ENCODE results near the gene PHF12. TPM values are rescaled to one million over a fixed set of nuclear protein-coding genes. Genes with fewer than 3 reads are reported as not detected.

The PHF12 gene
- total RNA-seq, 1 experiment from 2014 or later: 35.7 TPM

DNA sequence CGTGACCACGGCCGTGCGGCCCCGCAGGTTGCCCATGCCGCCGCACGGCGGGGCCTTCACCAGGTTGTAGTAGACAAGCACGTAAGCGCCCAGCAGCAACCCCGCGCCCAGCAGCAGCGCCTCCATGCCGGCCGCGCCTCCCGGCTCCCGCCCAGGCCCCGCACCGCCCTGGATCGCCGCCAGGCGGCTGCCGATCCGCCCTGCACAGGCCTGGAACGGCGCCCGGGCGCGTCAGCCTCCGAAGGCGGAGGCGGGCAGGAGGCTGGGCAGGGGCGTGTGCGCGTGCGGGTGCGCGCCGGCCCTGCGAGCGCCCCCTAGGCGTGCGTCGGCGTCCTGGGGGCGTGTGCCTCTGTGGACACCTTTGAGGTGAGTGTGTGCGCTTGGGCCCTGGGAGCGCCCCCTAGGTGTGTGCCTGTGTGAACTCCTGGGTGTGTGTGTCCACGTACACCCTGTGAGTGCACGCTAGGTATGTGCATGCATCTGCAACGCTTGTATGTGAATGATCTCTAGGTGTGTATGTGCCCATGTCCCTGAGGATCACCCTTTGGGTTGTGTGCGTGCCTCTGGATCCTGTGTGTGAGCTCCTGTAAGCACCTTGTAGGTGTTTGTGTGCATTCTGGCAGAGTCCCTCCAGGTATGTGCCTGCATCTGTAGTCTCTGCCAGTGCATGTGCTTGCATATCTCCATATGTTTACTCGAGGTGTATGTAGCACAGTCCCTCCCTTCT lies 48.3 kb downstream of the PHF12 start, which contains the start of gene DHRS13:
TSS of gene DHRS13 (minus strand) at position 261 of the 727 bp plus-strand sequence. CDS start at position 126, 135 bp downstream.
- H3K9me2 ChIP-seq (ENCODE audit: insufficient read depth): no peaks in the 10 kb centered on the region
- ChIA-PET RAD21 (ENCODE audit: low non-redundant PET in 1 of 2, low total read pairs in 2 of 2, uncharacterized antibody in 2 of 2, unreplicated experiment in 2 of 2) (interaction anchor here in 1 of 2 experiments (1.3 kb wide), 1 partner anchor 176 kb away, joined by 3 read pairs; the partner anchor contains the start of gene TLCD1), CTCF (interaction anchor here (1.3 to 1.6 kb wide), 3 partner anchors 24 to 176 kb away, joined by 3 to 6 read pairs (median 5); no protein-coding TSS in a partner anchor), POLR2A (no interaction called here)
- BruUV-seq (replicated peaks): no TSS peak
- H3K27ac ChIP-seq (ENCODE audit: low read depth, low read length): peak within 1 kb of the TSS; percentile 69
- H3K79me2 ChIP-seq (ENCODE audit: insufficient read depth, low read length): no peaks in the 10 kb centered on the region
- DNase-seq (ENCODE audit: low read depth, low spot score) (peak; percentile 91), ATAC-seq (peak; percentile 95)
- H3K4me2 ChIP-seq (ENCODE audit: low read length): peak within 1 kb of the TSS; percentile 87
- no peak within 1 kb of the TSS for H2AFZ ChIP-seq (ENCODE audit: low read depth, low read length, poor library complexity, severe bottlenecking)
- no peaks in the 10 kb centered on the region for H4K20me1 ChIP-seq (ENCODE audit: insufficient read depth)
- no peaks in the 10 kb centered on the region for H3K27me3 ChIP-seq (ENCODE audit: insufficient read depth, low read length)
- peaks cover 10 to 14% of the 10 kb centered on the region in 2 experiments; a peak in 2 of 4 replicates for H3K36me3 ChIP-seq (ENCODE audit: control insufficient read depth in 1 of 2, insufficient read depth in 2 of 2, low read length in 2 of 2)
- H3K4me1 ChIP-seq (ENCODE audit: control insufficient read depth in 1 of 2, insufficient read depth in 2 of 2, low read length in 2 of 2): peaks cover 11 to 22% of the 10 kb centered on the region in 2 experiments; a peak in 3 of 4 replicates
- H3K4me3 ChIP-seq (replicated peaks in 1 of 2; ENCODE audit: low read depth in 1 of 2, low read length in 2 of 2): peak within 1 kb of the TSS; percentile 70 to 84
- intact Hi-C loops (cut with micrococcal nuclease): loop anchor here (1.0 to 10.0 kb wide), 4 partner anchors 48 to 258 kb away; partner anchors contain the start of genes BLTP2, PHF12 and TLCD1
- TF ChIP-seq ZFX (IDR thresholded peaks at IDR 0.05) (peak; percentile 93), POLR2AphosphoS5 (IDR thresholded peaks at IDR 0.05; ENCODE audit: low read depth, low read length) (peak; percentile 74), CEBPB (IDR thresholded peaks at IDR 0.05; ENCODE audit: low read depth) (no peak; the same call in 1 of the 2 replicates), RAD21 (IDR thresholded peaks at IDR 0.05; ENCODE audit: low read depth) (peak; percentile 68), ZNF274 (IDR thresholded peaks at IDR 0.05; ENCODE audit: low read depth, low read length) (no peak), FOSL1 (IDR thresholded peaks at IDR 0.05; ENCODE audit: low read depth) (no peak), SP1 (IDR thresholded peaks at IDR 0.05; ENCODE audit: low read depth) (peak; percentile 63), EGR1 (IDR thresholded peaks at IDR 0.05; ENCODE audit: low read depth) (peak; percentile 94), POLR2A (IDR thresholded peaks at IDR 0.05; ENCODE audit: borderline replicate concordance, extremely low read depth, insufficient read depth, insufficient read length) (peak; percentile 58), CBX3 (IDR thresholded peaks at IDR 0.05; ENCODE audit: low read depth) (peak; percentile 98), SIN3A (IDR thresholded peaks at IDR 0.05; ENCODE audit: low read depth) (peak; percentile 93), ELF1 (IDR thresholded peaks at IDR 0.05; ENCODE audit: borderline replicate concordance, low read depth) (no peak), JUND (IDR thresholded peaks at IDR 0.05) (no peak), YY1 (IDR thresholded peaks at IDR 0.05; ENCODE audit: extremely low read depth, insufficient replicate concordance, low read depth, low read length) (peak; percentile 75), TCF7L2 (IDR thresholded peaks at IDR 0.05; ENCODE audit: borderline replicate concordance, extremely low read depth, insufficient read depth, insufficient read length) (peak; percentile 77), EZH2phosphoT487 (IDR thresholded peaks at IDR 0.05; ENCODE audit: borderline replicate concordance) (no peak)
- TF ChIP-seq, protein P1, sequence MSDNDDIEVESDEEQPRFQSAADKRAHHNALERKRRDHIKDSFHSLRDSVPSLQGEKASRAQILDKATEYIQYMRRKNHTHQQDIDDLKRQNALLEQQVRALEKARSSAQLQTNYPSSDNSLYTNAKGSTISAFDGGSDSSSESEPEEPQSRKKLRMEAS (IDR thresholded peaks at IDR 0.05): peak; percentile 95
- TF ChIP-seq, protein P2, sequence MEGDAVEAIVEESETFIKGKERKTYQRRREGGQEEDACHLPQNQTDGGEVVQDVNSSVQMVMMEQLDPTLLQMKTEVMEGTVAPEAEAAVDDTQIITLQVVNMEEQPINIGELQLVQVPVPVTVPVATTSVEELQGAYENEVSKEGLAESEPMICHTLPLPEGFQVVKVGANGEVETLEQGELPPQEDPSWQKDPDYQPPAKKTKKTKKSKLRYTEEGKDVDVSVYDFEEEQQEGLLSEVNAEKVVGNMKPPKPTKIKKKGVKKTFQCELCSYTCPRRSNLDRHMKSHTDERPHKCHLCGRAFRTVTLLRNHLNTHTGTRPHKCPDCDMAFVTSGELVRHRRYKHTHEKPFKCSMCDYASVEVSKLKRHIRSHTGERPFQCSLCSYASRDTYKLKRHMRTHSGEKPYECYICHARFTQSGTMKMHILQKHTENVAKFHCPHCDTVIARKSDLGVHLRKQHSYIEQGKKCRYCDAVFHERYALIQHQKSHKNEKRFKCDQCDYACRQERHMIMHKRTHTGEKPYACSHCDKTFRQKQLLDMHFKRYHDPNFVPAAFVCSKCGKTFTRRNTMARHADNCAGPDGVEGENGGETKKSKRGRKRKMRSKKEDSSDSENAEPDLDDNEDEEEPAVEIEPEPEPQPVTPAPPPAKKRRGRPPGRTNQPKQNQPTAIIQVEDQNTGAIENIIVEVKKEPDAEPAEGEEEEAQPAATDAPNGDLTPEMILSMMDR (IDR thresholded peaks at IDR 0.05 in 2 of 3, conservative IDR thresholded peaks at IDR 0.05 in 1 of 3; ENCODE audit: borderline replicate concordance in 1 of 3, insufficient read depth in 1 of 3, low read depth in 2 of 3, low read length in 2 of 3): peak; percentile 96 to 99 (median 97)
- TF ChIP-seq, protein P3, sequence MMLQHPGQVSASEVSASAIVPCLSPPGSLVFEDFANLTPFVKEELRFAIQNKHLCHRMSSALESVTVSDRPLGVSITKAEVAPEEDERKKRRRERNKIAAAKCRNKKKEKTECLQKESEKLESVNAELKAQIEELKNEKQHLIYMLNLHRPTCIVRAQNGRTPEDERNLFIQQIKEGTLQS (IDR thresholded peaks at IDR 0.05): no peak; the same call in 1 of the 2 replicates
- TF ChIP-seq, protein P4, sequence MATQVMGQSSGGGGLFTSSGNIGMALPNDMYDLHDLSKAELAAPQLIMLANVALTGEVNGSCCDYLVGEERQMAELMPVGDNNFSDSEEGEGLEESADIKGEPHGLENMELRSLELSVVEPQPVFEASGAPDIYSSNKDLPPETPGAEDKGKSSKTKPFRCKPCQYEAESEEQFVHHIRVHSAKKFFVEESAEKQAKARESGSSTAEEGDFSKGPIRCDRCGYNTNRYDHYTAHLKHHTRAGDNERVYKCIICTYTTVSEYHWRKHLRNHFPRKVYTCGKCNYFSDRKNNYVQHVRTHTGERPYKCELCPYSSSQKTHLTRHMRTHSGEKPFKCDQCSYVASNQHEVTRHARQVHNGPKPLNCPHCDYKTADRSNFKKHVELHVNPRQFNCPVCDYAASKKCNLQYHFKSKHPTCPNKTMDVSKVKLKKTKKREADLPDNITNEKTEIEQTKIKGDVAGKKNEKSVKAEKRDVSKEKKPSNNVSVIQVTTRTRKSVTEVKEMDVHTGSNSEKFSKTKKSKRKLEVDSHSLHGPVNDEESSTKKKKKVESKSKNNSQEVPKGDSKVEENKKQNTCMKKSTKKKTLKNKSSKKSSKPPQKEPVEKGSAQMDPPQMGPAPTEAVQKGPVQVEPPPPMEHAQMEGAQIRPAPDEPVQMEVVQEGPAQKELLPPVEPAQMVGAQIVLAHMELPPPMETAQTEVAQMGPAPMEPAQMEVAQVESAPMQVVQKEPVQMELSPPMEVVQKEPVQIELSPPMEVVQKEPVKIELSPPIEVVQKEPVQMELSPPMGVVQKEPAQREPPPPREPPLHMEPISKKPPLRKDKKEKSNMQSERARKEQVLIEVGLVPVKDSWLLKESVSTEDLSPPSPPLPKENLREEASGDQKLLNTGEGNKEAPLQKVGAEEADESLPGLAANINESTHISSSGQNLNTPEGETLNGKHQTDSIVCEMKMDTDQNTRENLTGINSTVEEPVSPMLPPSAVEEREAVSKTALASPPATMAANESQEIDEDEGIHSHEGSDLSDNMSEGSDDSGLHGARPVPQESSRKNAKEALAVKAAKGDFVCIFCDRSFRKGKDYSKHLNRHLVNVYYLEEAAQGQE (IDR thresholded peaks at IDR 0.05; ENCODE audit: low read depth): no peak
- H3K9ac ChIP-seq (ENCODE audit: low read length): peak within 1 kb of the TSS; percentile 85
- no peaks in the 10 kb centered on the region for H3K9me3 ChIP-seq (ENCODE audit: control insufficient read depth in 1 of 2, insufficient read depth in 1 of 2, low read depth in 1 of 2, low read length in 2 of 2)
